ENCODE results near the gene COL27A1.

Gene COL27A1

GRCh38 chr9:114169029-114169951 is 14.0 kb downstream of the COL27A1 start:
- DNase-seq, result no peak

- DNase-seq, result no peak
These were observed 14.8 kb downstream of the COL27A1 start for GRCh38 chr9:114169952-114170770.

- no peak for DNase-seq
These were observed 15.6 kb downstream of the COL27A1 start for GRCh38 chr9:114170771-114171461.

GRCh38 chr9:114171500-114171899 is 16.2 kb downstream of the COL27A1 start:
- DNase-seq, result no peak

- DNase-seq, result no peak
These were observed 17.9 kb downstream of the COL27A1 start for GRCh38 chr9:114172981-114173833.

GRCh38 chr9:114174557-114174875 is 19.2 kb downstream of the COL27A1 start:
- no peak for DNase-seq

- DNase-seq, result no peak
These were observed 19.8 kb downstream of the COL27A1 start for GRCh38 chr9:114174876-114175771.

- no peak for DNase-seq
These were observed 21.4 kb downstream of the COL27A1 start for GRCh38 chr9:114176624-114177291.

GRCh38 chr9:114177423-114178064 is 22.2 kb downstream of the COL27A1 start:
- no peak for DNase-seq

GRCh38 chr9:114178076-114178475 is 22.7 kb downstream of the COL27A1 start:
- DNase-seq, result no peak

GRCh38 chr9:114178756-114179450 is 23.6 kb downstream of the COL27A1 start:
- DNase-seq, result no peak

GRCh38 chr9:114179516-114179915 is 24.2 kb downstream of the COL27A1 start:
- no peak for DNase-seq

- DNase-seq, result no peak
These were observed 25.6 kb downstream of the COL27A1 start for GRCh38 chr9:114180696-114181606.

- DNase-seq, result no peak
These were observed 26.5 kb downstream of the COL27A1 start for GRCh38 chr9:114181607-114182409.

- DNase-seq, result no peak
These were observed 27.7 kb downstream of the COL27A1 start for GRCh38 chr9:114183006-114183405.

- no peak for DNase-seq
These were observed 28.7 kb downstream of the COL27A1 start for GRCh38 chr9:114184071-114184470.

GRCh38 chr9:114184866-114185265 is 29.5 kb downstream of the COL27A1 start:
- no peak for DNase-seq
